Measurements from ENCODE around the gene DNAAF1.

DNA sequence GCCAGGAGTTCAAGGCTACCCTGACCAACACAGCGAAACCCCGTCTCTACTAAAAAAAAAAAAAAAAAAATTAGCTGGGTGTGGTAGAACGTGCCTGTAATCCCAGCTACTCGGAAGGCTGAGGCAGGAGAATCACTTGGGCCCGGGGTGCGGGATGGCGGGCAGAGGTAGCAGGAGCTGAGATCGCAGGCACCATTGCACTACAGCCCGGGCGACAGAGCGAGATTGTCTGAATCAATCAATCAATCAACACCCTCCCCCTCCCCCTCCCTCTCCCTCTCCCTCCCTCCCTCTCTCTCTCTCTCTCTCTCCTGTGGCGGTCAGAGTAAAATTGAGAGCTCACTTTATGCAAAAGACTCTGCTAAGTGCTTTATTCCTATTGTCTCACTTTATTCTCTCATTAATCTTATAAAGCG lies 1.3 kb upstream of the DNAAF1 start:
- TF ChIP-seq, protein P1, sequence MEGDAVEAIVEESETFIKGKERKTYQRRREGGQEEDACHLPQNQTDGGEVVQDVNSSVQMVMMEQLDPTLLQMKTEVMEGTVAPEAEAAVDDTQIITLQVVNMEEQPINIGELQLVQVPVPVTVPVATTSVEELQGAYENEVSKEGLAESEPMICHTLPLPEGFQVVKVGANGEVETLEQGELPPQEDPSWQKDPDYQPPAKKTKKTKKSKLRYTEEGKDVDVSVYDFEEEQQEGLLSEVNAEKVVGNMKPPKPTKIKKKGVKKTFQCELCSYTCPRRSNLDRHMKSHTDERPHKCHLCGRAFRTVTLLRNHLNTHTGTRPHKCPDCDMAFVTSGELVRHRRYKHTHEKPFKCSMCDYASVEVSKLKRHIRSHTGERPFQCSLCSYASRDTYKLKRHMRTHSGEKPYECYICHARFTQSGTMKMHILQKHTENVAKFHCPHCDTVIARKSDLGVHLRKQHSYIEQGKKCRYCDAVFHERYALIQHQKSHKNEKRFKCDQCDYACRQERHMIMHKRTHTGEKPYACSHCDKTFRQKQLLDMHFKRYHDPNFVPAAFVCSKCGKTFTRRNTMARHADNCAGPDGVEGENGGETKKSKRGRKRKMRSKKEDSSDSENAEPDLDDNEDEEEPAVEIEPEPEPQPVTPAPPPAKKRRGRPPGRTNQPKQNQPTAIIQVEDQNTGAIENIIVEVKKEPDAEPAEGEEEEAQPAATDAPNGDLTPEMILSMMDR (IDR thresholded peaks at IDR 0.05): no peak
- TF ChIP-seq REST (IDR thresholded peaks at IDR 0.05; ENCODE audit: insufficient read depth in 1 of 2, low read depth in 2 of 2, low read length in 1 of 2) (no peak), TCF7L2 (IDR thresholded peaks at IDR 0.05; ENCODE audit: low read depth, low read length) (no peak), POLR2AphosphoS5 (IDR thresholded peaks at IDR 0.05; ENCODE audit: low read depth, low read length) (no peak), SIN3A (IDR thresholded peaks at IDR 0.05; ENCODE audit: borderline replicate concordance, insufficient read depth, low read depth, low read length) (no peak)
